Natural killer cell (primary cell): ENCODE results near the gene DIAPH2. TPM values are rescaled to one million over a fixed set of nuclear protein-coding genes. Genes with fewer than 3 reads are reported as not detected.

ENCODE experiments used
- ATAC-seq, 3 donors: fragments of 150-1000 bp in 2 of 3; fragments of 200-7000 bp in 1 of 3; cut with Tn5 transposase; 1 replicate in 1 of 3; 2 replicates in 2 of 3; pipeline ENCODE4 v1.10.0; 2021; ENCODE audit warnings: mild to moderate bottlenecking in 2 of 3, moderate library complexity in 2 of 3
- DNase-seq, 2 donors: peaks; one replicate each; pipeline versions ENCODE4 v3.0.0 to v3.0.0-alpha.2; 2013 to 2021; ENCODE audit warnings: mixed read lengths in 1 of 2
- H3K27ac ChIP-seq: one replicate; pipeline ENCODE4 v1.5.1; 2013; ENCODE audit warnings: mild to moderate bottlenecking, low read length
- H3K27me3 ChIP-seq: one replicate; pipeline ENCODE4 v1.6.1; 2013; ENCODE audit warnings: low read length; ENCODE audit not compliant: control insufficient read depth, insufficient read depth
- H3K36me3 ChIP-seq: one replicate; pipeline ENCODE4 v1.6.1; 2013; ENCODE audit warnings: low read length; ENCODE audit not compliant: control insufficient read depth, insufficient read depth
- H3K4me1 ChIP-seq: one replicate; pipeline ENCODE4 v1.6.1; 2013; ENCODE audit warnings: low read length; ENCODE audit not compliant: control insufficient read depth, insufficient read depth
- H3K4me3 ChIP-seq: one replicate; pipeline ENCODE4 v1.5.1; 2013; ENCODE audit warnings: low read length
- H3K9me3 ChIP-seq: one replicate; pipeline ENCODE4 v1.6.1; 2013; ENCODE audit warnings: low read length; ENCODE audit not compliant: control insufficient read depth, insufficient read depth
- H3K27ac Mint-ChIP-seq, 2 donors: one replicate each; pipeline ENCODE4 v1.8.0; 2022; ENCODE audit warnings: mild to moderate bottlenecking in 2 of 2, mixed read lengths in 2 of 2, moderate library complexity in 1 of 2
- H3K27me3 Mint-ChIP-seq, 2 donors: one replicate each; pipeline ENCODE4 v1.8.0; 2022; ENCODE audit warnings: low read depth in 2 of 2, mixed read lengths in 2 of 2
- H3K36me3 Mint-ChIP-seq: one replicate; pipeline ENCODE4 v1.8.0; 2022; ENCODE audit warnings: mixed read lengths
- H3K4me1 Mint-ChIP-seq, 2 donors: one replicate each; pipeline ENCODE4 v1.8.0; 2022; ENCODE audit warnings: mixed read lengths in 2 of 2
- H3K4me3 Mint-ChIP-seq: one replicate; pipeline ENCODE4 v1.8.0; 2022; ENCODE audit warnings: mild to moderate bottlenecking, moderate library complexity, mixed read lengths
- H3K9me3 Mint-ChIP-seq, 2 donors: one replicate each; pipeline ENCODE4 v1.8.0; 2022; ENCODE audit warnings: mixed read lengths in 2 of 2
- WGBS: methylation state at CpG from one replicate; pipeline ENCODE4 v1.1.7; 2013; ENCODE audit warnings: missing lambda C conversion rate; ENCODE audit not compliant: insufficient coverage; 5-methylcytosine and 5-hydroxymethylcytosine counted together
- intact Hi-C: fragments of 100-400 bp; cut with micrococcal nuclease; formaldehyde crosslinking; loops from one replicate; pipeline ENCODE4 v1.14.2; 2022
- total RNA-seq, 4 donors: library from RNA; stranded (reverse); fragments of 120-200 nt in 1 of 4; gene quantifications; one replicate each; pipeline versions ENCODE4 v1.2.3 to v1.2.4, GENCODE V29; 2013 to 2022
- TF ChIP-seq, protein P1 (sequence below): fragments of 200-600 bp; IDR thresholded peaks from one replicate; pipeline ENCODE4 v1.8.0; 2022; ENCODE audit warnings: antibody characterized with exemption

DIAPH2 gene
- total RNA-seq, 3 donors from 2014 or later (not counting 1 experiment from before 2014, with no cell fraction given) = 17.0 to 18.2 (median 17.0) TPM

DNA sequence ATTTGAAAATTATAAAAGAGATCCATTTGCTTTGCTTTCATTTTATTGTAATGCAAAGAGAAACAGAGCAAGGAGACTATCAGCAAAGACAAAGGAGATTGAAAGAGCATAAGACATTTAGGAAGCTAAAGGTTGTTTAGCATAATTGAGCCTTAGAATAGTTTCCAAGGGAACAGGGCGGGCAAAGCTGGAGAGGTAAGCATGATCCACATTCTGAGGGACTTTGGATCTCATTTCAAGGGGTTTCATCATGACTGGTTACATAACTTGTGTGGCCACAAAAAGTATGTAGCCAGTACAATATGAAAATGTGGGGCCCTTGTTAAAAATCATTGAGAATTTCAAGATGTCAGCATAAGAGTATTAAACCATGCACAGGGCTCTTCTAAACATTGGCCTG, 605.6 kb downstream of the DIAPH2 start:
- Mint-ChIP-seq H3K4me1 (no peaks in the 10 kb centered on the region), H3K27ac (no peak overlapping the region), H3K4me3 (no peak overlapping the region), H3K36me3 (no peaks in the 10 kb centered on the region), H3K9me3 (no peaks in the 10 kb centered on the region), H3K27me3 (no peaks in the 10 kb centered on the region)
- H3K9me3 ChIP-seq = no peaks in the 10 kb centered on the region
- DNase-seq (no peak), ATAC-seq (no peak)
- WGBS = 100% methylated on average over 1 of the region's 1 CpG
- no peaks in the 10 kb centered on the region for H3K27me3 ChIP-seq
- H3K27ac ChIP-seq = no peak overlapping the region
- no peaks in the 10 kb centered on the region for H3K4me1 ChIP-seq
- H3K4me3 ChIP-seq = no peak overlapping the region
- no peaks in the 10 kb centered on the region for H3K36me3 ChIP-seq
- TF ChIP-seq, protein P1, sequence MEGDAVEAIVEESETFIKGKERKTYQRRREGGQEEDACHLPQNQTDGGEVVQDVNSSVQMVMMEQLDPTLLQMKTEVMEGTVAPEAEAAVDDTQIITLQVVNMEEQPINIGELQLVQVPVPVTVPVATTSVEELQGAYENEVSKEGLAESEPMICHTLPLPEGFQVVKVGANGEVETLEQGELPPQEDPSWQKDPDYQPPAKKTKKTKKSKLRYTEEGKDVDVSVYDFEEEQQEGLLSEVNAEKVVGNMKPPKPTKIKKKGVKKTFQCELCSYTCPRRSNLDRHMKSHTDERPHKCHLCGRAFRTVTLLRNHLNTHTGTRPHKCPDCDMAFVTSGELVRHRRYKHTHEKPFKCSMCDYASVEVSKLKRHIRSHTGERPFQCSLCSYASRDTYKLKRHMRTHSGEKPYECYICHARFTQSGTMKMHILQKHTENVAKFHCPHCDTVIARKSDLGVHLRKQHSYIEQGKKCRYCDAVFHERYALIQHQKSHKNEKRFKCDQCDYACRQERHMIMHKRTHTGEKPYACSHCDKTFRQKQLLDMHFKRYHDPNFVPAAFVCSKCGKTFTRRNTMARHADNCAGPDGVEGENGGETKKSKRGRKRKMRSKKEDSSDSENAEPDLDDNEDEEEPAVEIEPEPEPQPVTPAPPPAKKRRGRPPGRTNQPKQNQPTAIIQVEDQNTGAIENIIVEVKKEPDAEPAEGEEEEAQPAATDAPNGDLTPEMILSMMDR = no peak
- intact Hi-C loops = no loop called here

DNA sequence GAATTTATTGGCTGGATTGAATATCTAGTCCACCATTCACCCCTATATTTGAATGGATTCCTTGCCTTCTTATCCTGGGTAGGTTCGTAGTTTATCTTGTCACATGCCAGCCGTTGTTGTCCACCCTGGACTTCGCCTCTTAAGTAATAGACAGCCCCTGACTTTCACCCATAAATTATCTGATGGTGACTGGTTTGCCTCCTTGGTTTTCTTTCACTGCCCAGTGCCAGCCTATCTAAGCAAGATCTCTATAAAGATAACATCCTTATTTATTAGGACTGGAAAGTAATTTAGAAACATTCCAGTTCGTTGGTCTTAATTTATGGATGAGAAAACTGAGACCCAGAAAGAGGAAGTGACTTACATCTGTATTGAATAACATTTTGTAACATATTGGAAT, 609.4 kb downstream of the DIAPH2 start:
- Histone ChIP-seq H3K9me3 (no peaks in the 10 kb centered on the region), H3K4me3 (no peak overlapping the region), H3K27ac (no peak overlapping the region), H3K36me3 (no peaks in the 10 kb centered on the region), H3K27me3 (no peaks in the 10 kb centered on the region), H3K4me1 (no peaks in the 10 kb centered on the region)
- DNase-seq (no peak), ATAC-seq (no peak)
- Mint-ChIP-seq H3K9me3 (no peaks in the 10 kb centered on the region), H3K4me1 (no peaks in the 10 kb centered on the region), H3K27me3 (no peaks in the 10 kb centered on the region), H3K36me3 (no peaks in the 10 kb centered on the region), H3K4me3 (no peak overlapping the region), H3K27ac (no peak overlapping the region)
- TF ChIP-seq, protein P1 = no peak
- intact Hi-C loops = no loop called here
- WGBS = 90% methylated on average over 2 of the region's 4 CpGs

DNA sequence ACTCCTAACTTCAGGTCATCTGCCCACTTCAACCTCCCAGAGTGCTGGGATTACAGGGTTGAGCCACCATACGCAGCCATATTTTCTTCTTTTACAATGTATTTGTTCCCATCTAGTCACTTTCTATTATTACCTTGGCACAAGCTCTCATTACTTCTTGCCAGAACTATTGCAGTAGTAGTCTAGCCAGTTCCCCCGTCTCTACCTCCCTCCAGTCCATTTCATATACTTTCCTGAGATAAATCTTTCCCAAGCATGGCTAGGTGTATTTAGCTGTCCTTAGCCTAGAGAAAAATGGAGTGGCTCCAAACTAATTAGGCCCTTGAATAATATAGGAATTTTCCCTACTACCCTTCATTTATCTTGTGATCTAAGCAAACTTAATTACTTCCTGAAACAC, 611.3 kb downstream of the DIAPH2 start:
- Histone ChIP-seq H3K27ac (no peak overlapping the region), H3K36me3 (no peaks in the 10 kb centered on the region), H3K27me3 (no peaks in the 10 kb centered on the region), H3K4me1 (no peaks in the 10 kb centered on the region), H3K4me3 (no peak overlapping the region), H3K9me3 (no peaks in the 10 kb centered on the region)
- TF ChIP-seq, protein P1 = no peak
- intact Hi-C loops = no loop called here
- H3K9me3 Mint-ChIP-seq = no peaks in the 10 kb centered on the region
- H3K36me3 Mint-ChIP-seq = no peaks in the 10 kb centered on the region
- no peak for ATAC-seq
- H3K27me3 Mint-ChIP-seq = no peaks in the 10 kb centered on the region
- no peak overlapping the region for H3K4me3 Mint-ChIP-seq
- 97% methylated on average over 2 of the region's 2 CpGs for WGBS
- no peak overlapping the region for H3K27ac Mint-ChIP-seq
- DNase-seq = no peak
- H3K4me1 Mint-ChIP-seq = no peaks in the 10 kb centered on the region

DNA sequence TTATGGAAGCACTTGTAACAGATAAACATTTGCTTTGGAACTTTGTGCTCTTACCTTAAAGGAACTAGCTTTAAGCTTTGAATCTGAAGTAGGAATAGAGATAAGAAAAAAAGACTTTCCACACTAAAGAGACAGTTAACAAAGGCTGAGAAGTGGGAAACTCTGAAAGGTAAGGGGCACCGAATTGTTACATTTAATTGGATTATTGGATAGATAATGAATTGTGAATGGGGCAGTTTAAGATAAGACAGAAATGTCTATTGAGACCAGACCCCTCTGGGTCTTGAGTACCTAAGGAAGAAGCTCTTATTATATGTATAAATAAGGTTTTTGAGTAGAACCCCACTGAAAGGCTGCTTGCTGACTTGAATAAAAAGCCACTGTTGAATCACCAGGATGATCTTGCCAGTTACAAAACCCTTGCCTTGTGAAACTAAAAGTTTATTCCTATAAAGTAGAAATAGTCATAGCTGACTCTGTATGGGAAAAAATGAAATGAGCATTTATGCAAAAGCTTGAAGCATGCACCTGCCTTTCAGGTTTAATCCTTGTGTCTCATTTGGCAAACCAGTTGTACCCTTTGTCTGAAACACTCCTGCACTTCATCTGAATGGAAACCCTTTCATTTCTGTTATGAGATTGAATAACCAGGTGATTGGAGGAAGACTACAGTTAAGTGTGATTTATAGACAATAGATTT, 622.3 kb downstream of the DIAPH2 start:
- intact Hi-C loops = no loop called here
- 100% methylated on average over 1 of the region's 1 CpG for WGBS
- Histone ChIP-seq H3K27ac (no peak overlapping the region), H3K9me3 (no peaks in the 10 kb centered on the region), H3K4me1 (no peaks in the 10 kb centered on the region), H3K4me3 (no peak overlapping the region), H3K27me3 (no peaks in the 10 kb centered on the region), H3K36me3 (no peaks in the 10 kb centered on the region)
- TF ChIP-seq, protein P1 = no peak
- ATAC-seq (no peak), DNase-seq (no peak)
- no peaks in the 10 kb centered on the region for H3K4me1 Mint-ChIP-seq
- no peaks in the 10 kb centered on the region for H3K9me3 Mint-ChIP-seq
- no peak overlapping the region for H3K27ac Mint-ChIP-seq
- no peaks in the 10 kb centered on the region for H3K36me3 Mint-ChIP-seq
- H3K27me3 Mint-ChIP-seq = no peaks in the 10 kb centered on the region
- H3K4me3 Mint-ChIP-seq = no peak overlapping the region
